Type B pancreatic cell (in vitro differentiated cells): ENCODE data around the gene CCL16. TPM values are rescaled to one million over a fixed set of nuclear protein-coding genes. Genes with fewer than 3 reads are reported as not detected.
A peak's percentile ranks its signal among the peaks of the same experiment; 100 is the strongest.
"Not testable (repeated sequence)": the region's sequence is repeated elsewhere in the genome, so short reads cannot be mapped to it uniquely, and the experiment has no call there.

Experiments
- DNase-seq: peaks from one replicate; pipeline ENCODE4 v3.0.0; 2021; ENCODE audit warnings: mixed read lengths; ENCODE audit not compliant: unreplicated experiment; ENCODE audit errors: extremely low spot score
- H3K27ac Mint-ChIP-seq: 2 replicates; pipeline ENCODE4 v1.8.0; 2021; ENCODE audit warnings: mild to moderate bottlenecking, mixed read lengths
- H3K27me3 Mint-ChIP-seq: 2 replicates; pipeline ENCODE4 v1.8.0; 2021; ENCODE audit warnings: mixed read lengths
- H3K36me3 Mint-ChIP-seq: 2 replicates; pipeline ENCODE4 v1.8.0; 2021; ENCODE audit warnings: mixed read lengths
- H3K4me1 Mint-ChIP-seq: one replicate; pipeline ENCODE4 v1.8.0; 2021; ENCODE audit warnings: mixed read lengths; ENCODE audit not compliant: unreplicated experiment
- H3K4me3 Mint-ChIP-seq: 2 replicates; pipeline ENCODE4 v1.8.0; 2021; ENCODE audit warnings: mild to moderate bottlenecking, mixed read lengths
- H3K9me3 Mint-ChIP-seq: 2 replicates; pipeline ENCODE4 v1.8.0; 2021; ENCODE audit warnings: mixed read lengths
- total RNA-seq: library from RNA; stranded (reverse); gene quantifications from 2 replicates; pipeline ENCODE4 v1.2.1, GENCODE V29; 2021; ENCODE audit warnings: low replicate concordance
- TF ChIP-seq, protein P1 (sequence below): fragments of 200-600 bp; sonication (generic); conservative IDR thresholded peaks from 2 replicates; pipeline ENCODE4 v1.5.0; 2021; ENCODE audit warnings: antibody characterized with exemption, mild to moderate bottlenecking

CCL16 gene
- total RNA-seq, 1 donor from 2014 or later = not detected

GRCh38 chr17:35998756-35999155 is 17.5 kb upstream of the CCL16 start:
- Mint-ChIP-seq H3K4me1 (peaks cover 7% of the 10 kb centered on the region), H3K36me3 (no peaks in the 10 kb centered on the region), H3K27me3 (peaks cover 15% of the 10 kb centered on the region), H3K4me3 (no peak overlapping the region), H3K27ac (no peak overlapping the region), H3K9me3 (peaks cover 7% of the 10 kb centered on the region)
- TF ChIP-seq, protein P1, sequence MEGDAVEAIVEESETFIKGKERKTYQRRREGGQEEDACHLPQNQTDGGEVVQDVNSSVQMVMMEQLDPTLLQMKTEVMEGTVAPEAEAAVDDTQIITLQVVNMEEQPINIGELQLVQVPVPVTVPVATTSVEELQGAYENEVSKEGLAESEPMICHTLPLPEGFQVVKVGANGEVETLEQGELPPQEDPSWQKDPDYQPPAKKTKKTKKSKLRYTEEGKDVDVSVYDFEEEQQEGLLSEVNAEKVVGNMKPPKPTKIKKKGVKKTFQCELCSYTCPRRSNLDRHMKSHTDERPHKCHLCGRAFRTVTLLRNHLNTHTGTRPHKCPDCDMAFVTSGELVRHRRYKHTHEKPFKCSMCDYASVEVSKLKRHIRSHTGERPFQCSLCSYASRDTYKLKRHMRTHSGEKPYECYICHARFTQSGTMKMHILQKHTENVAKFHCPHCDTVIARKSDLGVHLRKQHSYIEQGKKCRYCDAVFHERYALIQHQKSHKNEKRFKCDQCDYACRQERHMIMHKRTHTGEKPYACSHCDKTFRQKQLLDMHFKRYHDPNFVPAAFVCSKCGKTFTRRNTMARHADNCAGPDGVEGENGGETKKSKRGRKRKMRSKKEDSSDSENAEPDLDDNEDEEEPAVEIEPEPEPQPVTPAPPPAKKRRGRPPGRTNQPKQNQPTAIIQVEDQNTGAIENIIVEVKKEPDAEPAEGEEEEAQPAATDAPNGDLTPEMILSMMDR = no peak
- no peak for DNase-seq

DNA sequence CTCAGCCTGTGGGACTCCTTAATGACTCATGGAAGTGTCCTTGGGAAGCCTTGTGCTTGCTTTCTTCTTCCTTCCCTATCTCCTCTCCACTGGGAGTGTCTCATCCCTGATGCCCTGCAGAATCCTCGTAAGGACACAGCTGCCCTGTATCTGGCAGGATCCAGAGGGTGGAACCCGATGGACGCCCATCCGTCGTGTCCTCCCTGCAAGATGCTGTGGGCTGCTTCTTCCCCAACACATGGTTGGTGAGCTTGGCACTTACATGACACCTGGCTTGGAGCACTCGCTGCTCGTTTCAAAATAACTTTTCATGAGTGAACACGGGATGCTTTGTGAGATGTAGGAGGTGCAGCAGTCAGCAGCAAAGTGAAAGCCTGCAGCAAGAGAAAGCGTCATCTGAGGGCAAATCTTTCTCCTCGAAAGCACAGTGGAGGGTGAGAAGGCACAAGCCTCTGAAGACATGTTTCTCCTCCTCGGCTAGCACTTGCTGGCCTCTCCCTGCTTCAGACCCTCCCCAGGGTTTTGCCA is 16.8 kb upstream of the CCL16 start:
- no peak for DNase-seq
- Mint-ChIP-seq H3K9me3 (peaks cover 7% of the 10 kb centered on the region), H3K36me3 (no peaks in the 10 kb centered on the region), H3K4me3 (no peak overlapping the region), H3K4me1 (peaks cover 7% of the 10 kb centered on the region), H3K27me3 (peaks cover 15% of the 10 kb centered on the region), H3K27ac (no peak overlapping the region)
- TF ChIP-seq, protein P1 = no peak

DNA sequence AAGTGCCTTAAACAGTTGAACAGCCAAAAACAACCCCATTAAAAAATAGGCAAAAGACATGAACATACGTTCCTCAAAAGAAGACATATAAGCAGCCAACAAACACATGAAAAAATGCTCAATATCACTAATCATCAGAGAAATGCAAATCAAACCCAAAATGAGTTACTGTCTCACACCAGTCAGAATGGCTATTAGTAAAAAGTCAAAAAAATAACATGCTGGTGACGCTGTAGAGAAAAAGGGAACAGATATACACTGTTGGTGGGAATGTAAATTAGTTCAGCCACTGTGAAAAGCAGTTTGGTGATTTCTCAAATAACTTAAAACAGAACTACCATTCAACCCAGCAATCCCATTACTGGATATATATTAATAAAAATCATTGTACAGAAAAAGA is 14.0 kb upstream of the CCL16 start:
- H3K9me3 Mint-ChIP-seq, H3K4me1 Mint-ChIP-seq, H3K4me3 Mint-ChIP-seq, H3K36me3 Mint-ChIP-seq, H3K27ac Mint-ChIP-seq, DNase-seq: not testable (repeated sequence)
- peaks cover 15% of the 10 kb centered on the region for H3K27me3 Mint-ChIP-seq

DNA sequence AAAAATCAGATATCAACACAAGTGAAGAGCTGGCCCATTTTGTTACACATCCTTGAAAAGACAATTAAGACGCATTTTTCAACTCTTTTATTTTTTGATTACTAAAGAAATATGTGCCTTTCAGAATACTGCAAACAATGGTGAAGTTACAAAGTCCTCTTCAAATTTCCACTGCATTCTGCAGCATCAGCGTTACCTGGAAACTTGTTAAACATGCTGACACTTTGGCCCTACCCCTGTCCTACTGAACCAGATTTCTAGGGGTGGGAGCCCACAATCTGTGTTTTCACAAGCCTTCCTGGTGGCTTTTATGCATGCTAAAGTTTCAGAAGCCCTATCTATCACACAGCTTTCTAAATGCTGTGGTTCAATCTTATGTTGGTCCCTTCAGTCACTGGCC is 9.8 kb upstream of the CCL16 start:
- Mint-ChIP-seq H3K4me3 (no peak overlapping the region), H3K27ac (peak overlapping the region; percentile 73), H3K9me3 (peaks cover 7% of the 10 kb centered on the region), H3K27me3 (peaks cover 10% of the 10 kb centered on the region), H3K4me1 (peaks cover 4% of the 10 kb centered on the region), H3K36me3 (no peaks in the 10 kb centered on the region)
- DNase-seq = peak; percentile 8
- TF ChIP-seq, protein P1 = no peak

- Mint-ChIP-seq H3K4me1 (peaks cover 4% of the 10 kb centered on the region), H3K9me3 (no peaks in the 10 kb centered on the region), H3K27me3 (peaks cover 5% of the 10 kb centered on the region), H3K4me3 (no peak overlapping the region), H3K27ac (no peak overlapping the region), H3K36me3 (no peaks in the 10 kb centered on the region)
- DNase-seq = no peak
- TF ChIP-seq, protein P1 = no peak
These were observed 6.9 kb upstream of the CCL16 start for GRCh38 chr17:35988164-35988563.

GRCh38 chr17:35986643-35987042 is 5.3 kb upstream of the CCL16 start, which contains the start of gene CCL14:
TSS of gene CCL14 (minus strand) at chr17:35986729. CDS start at chr17:35986649, 80 bp downstream.
- no peak within 1 kb of the TSS for H3K27ac Mint-ChIP-seq
- TF ChIP-seq, protein P1 = no peak
- no peaks in the 10 kb centered on the region for H3K36me3 Mint-ChIP-seq

More at GRCh38 chr17:35986643-35987042, 5.3 kb upstream of the CCL16 start, which contains the start of gene CCL14:
- Mint-ChIP-seq H3K4me3 (no peak within 1 kb of the TSS), H3K4me1 (peaks cover 4% of the 10 kb centered on the region), H3K27me3 (peaks cover 5% of the 10 kb centered on the region), H3K9me3 (no peaks in the 10 kb centered on the region)
- DNase-seq = no peak
